ENCODE measurements around the gene BCAR1.

Gene BCAR1

GRCh38 chr16:75230471-75231110 lies 20.8 kb downstream of the BCAR1 start:
- Histone ChIP-seq H3K4me3 (ENCODE audit: low read length, poor library complexity, severe bottlenecking) (no peak overlapping the region), H3K9me2 (replicated peaks; ENCODE audit: low read depth, low read length) (no peaks in the 10 kb centered on the region), H2AFZ (ENCODE audit: low read length) (no peak overlapping the region), H4K20me1 (ENCODE audit: insufficient read depth, low read length, poor library complexity, severe bottlenecking) (no peaks in the 10 kb centered on the region), H3K27me3 (ENCODE audit: insufficient read depth, low read length, poor library complexity, severe bottlenecking) (no peaks in the 10 kb centered on the region), H3K36me3 (ENCODE audit: insufficient read depth, low read length) (no peaks in the 10 kb centered on the region), H3K79me2 (ENCODE audit: insufficient read depth, low read length) (no peaks in the 10 kb centered on the region), H3K9ac (ENCODE audit: low read depth, low read length, poor library complexity, severe bottlenecking) (no peak overlapping the region), H3K9me3 (ENCODE audit: insufficient read depth, low read depth, low read length) (no peaks in the 10 kb centered on the region), H3K4me2 (ENCODE audit: low read depth, low read length, poor library complexity, severe bottlenecking) (no peak overlapping the region), H3F3A (ENCODE audit: low read depth) (no peaks in the 10 kb centered on the region), H3K4me1 (ENCODE audit: insufficient read depth, low read length, poor library complexity, severe bottlenecking) (no peaks in the 10 kb centered on the region)
- TF ChIP-seq CTCF (conservative IDR thresholded peaks at IDR 0.05; ENCODE audit: low read length): no peak

- H3K36me3 ChIP-seq (ENCODE audit: insufficient read depth, low read length): no peaks in the 10 kb centered on the region
- no peak overlapping the region for H2AFZ ChIP-seq (ENCODE audit: low read length)
- H4K20me1 ChIP-seq (ENCODE audit: insufficient read depth, low read length, poor library complexity, severe bottlenecking): no peaks in the 10 kb centered on the region
- no peak overlapping the region for H3K4me3 ChIP-seq (ENCODE audit: low read length, poor library complexity, severe bottlenecking)
- H3K9me2 ChIP-seq (replicated peaks; ENCODE audit: low read depth, low read length): no peaks in the 10 kb centered on the region
- no peaks in the 10 kb centered on the region for H3F3A ChIP-seq (ENCODE audit: low read depth)
- no peaks in the 10 kb centered on the region for H3K79me2 ChIP-seq (ENCODE audit: insufficient read depth, low read length)
- H3K4me1 ChIP-seq (ENCODE audit: insufficient read depth, low read length, poor library complexity, severe bottlenecking): no peaks in the 10 kb centered on the region
- H3K9ac ChIP-seq (ENCODE audit: low read depth, low read length, poor library complexity, severe bottlenecking): no peak overlapping the region
- no peak overlapping the region for H3K4me2 ChIP-seq (ENCODE audit: low read depth, low read length, poor library complexity, severe bottlenecking)
- H3K27me3 ChIP-seq (ENCODE audit: insufficient read depth, low read length, poor library complexity, severe bottlenecking): no peaks in the 10 kb centered on the region
- TF ChIP-seq EZH2phosphoT487 (IDR thresholded peaks at IDR 0.05; ENCODE audit: borderline replicate concordance) (no peak), CTCF (conservative IDR thresholded peaks at IDR 0.05; ENCODE audit: low read length) (no peak)
- no peaks in the 10 kb centered on the region for H3K9me3 ChIP-seq (ENCODE audit: insufficient read depth, low read depth, low read length)
Observed at GRCh38 chr16:75229172-75230031, 22.0 kb downstream of the BCAR1 start.

GRCh38 chr16:75228143-75228976 lies 23.1 kb downstream of the BCAR1 start:
- no peak for TF ChIP-seq EZH2phosphoT487 (IDR thresholded peaks at IDR 0.05; ENCODE audit: borderline replicate concordance)
- no peak for TF ChIP-seq CTCF (conservative IDR thresholded peaks at IDR 0.05; ENCODE audit: low read length)
- H3K27me3 ChIP-seq (ENCODE audit: insufficient read depth, low read length, poor library complexity, severe bottlenecking): no peaks in the 10 kb centered on the region
- H3K9me2 ChIP-seq (replicated peaks; ENCODE audit: low read depth, low read length): no peaks in the 10 kb centered on the region
- H3K79me2 ChIP-seq (ENCODE audit: insufficient read depth, low read length): no peaks in the 10 kb centered on the region
- no peaks in the 10 kb centered on the region for H3K4me1 ChIP-seq (ENCODE audit: insufficient read depth, low read length, poor library complexity, severe bottlenecking)
- H3K36me3 ChIP-seq (ENCODE audit: insufficient read depth, low read length): no peaks in the 10 kb centered on the region
- H3K9ac ChIP-seq (ENCODE audit: low read depth, low read length, poor library complexity, severe bottlenecking): no peak overlapping the region
- H2AFZ ChIP-seq (ENCODE audit: low read length): no peak overlapping the region
- H3K4me3 ChIP-seq (ENCODE audit: low read length, poor library complexity, severe bottlenecking): no peak overlapping the region
- no peaks in the 10 kb centered on the region for H4K20me1 ChIP-seq (ENCODE audit: insufficient read depth, low read length, poor library complexity, severe bottlenecking)
- no peak overlapping the region for H3K4me2 ChIP-seq (ENCODE audit: low read depth, low read length, poor library complexity, severe bottlenecking)
- no peaks in the 10 kb centered on the region for H3F3A ChIP-seq (ENCODE audit: low read depth)
- no peaks in the 10 kb centered on the region for H3K9me3 ChIP-seq (ENCODE audit: insufficient read depth, low read depth, low read length)
